HepG2 (cell line): ENCODE results near the gene ZSCAN32. TPM values are rescaled to one million over a fixed set of nuclear protein-coding genes. Genes with fewer than 3 reads are reported as not detected.

Experiments
- CBX1 ChIP-seq: IDR thresholded peaks from one replicate; pipeline ENCODE4 v1.6.1; 2016; ENCODE audit warnings: antibody characterized with exemption, low read depth
- CHD4 ChIP-seq: fragments of 200-600 bp; sonication (generic); IDR thresholded peaks from 2 replicates; pipeline ENCODE4 v1.7.0; 2017; ENCODE audit warnings: mild to moderate bottlenecking, low read length, borderline replicate concordance
- JDP2 ChIP-seq: sonication (generic); formaldehyde crosslinking; IDR thresholded peaks from 2 replicates; pipeline ENCODE4 v1.8.1; 2022; ENCODE audit warnings: missing genetic modification reagents, borderline replicate concordance
- MAF1 ChIP-seq: sonication (generic); formaldehyde crosslinking; IDR thresholded peaks from 2 replicates; pipeline ENCODE4 v1.5.0; 2020; ENCODE audit warnings: missing genetic modification reagents, borderline replicate concordance
- MATR3 ChIP-seq: sonication (generic); formaldehyde crosslinking; IDR thresholded peaks from 2 replicates; pipeline ENCODE4 v1.4.0; 2020; ENCODE audit warnings: missing genetic modification reagents
- MTA3 ChIP-seq: sonication (generic); formaldehyde crosslinking; IDR thresholded peaks from 2 replicates; pipeline ENCODE4 v1.4.0; 2020; ENCODE audit warnings: missing genetic modification reagents
- MXD4 ChIP-seq: IDR thresholded peaks from 2 replicates; pipeline ENCODE4 v1.6.1; 2016; ENCODE audit warnings: mild to moderate bottlenecking, missing biosample characterization, missing genetic modification reagents
- RNF2 ChIP-seq: fragments of 450-650 bp; conservative IDR thresholded peaks from 2 replicates; pipeline ENCODE4 v1.6.1; 2016; ENCODE audit warnings: low read depth
- ZNF124 ChIP-seq: sonication (generic); formaldehyde crosslinking; IDR thresholded peaks from 2 replicates; pipeline ENCODE4 v1.4.0; 2020; ENCODE audit warnings: missing genetic modification reagents
- ZNF160 ChIP-seq: sonication (generic); formaldehyde crosslinking; IDR thresholded peaks from 2 replicates; pipeline ENCODE4 v1.8.0; 2022; ENCODE audit warnings: mild to moderate bottlenecking, inconsistent platforms, missing genetic modification reagents
- ZNF207 ChIP-seq: fragments of 450-650 bp; IDR thresholded peaks from 2 replicates; pipeline ENCODE4 v1.6.1; 2016; ENCODE audit warnings: antibody characterized with exemption, borderline replicate concordance
- ZNF367 ChIP-seq: sonication (generic); formaldehyde crosslinking; IDR thresholded peaks from 2 replicates; pipeline ENCODE4 v1.4.0; 2020; ENCODE audit warnings: missing genetic modification reagents, borderline replicate concordance
- ZNF776 ChIP-seq: sonication (generic); formaldehyde crosslinking; IDR thresholded peaks from 2 replicates; pipeline ENCODE4 v1.4.0; 2020; ENCODE audit warnings: mild to moderate bottlenecking, missing genetic modification reagents
- ZNF782 ChIP-seq: sonication (generic); formaldehyde crosslinking; IDR thresholded peaks from 2 replicates; pipeline ENCODE4 v1.4.0; 2020; ENCODE audit warnings: missing genetic modification reagents, mild to moderate bottlenecking, borderline replicate concordance
- polyA plus RNA-seq, 8 experiments: library from polyadenylated mRNA; depleted of rRNA in 3 of 8; stranded (reverse) in 7 of 8; unstranded in 1 of 8; fragments of >200 nt; fragmentation: Illumina TruSeq in 4 of 8; extraction: Trizol in 4 of 8; gene quantifications; 2 replicates each; pipeline versions ENCODE4 v1.2.1 to v1.2.3, GENCODE V29; 2011 to 2016; ENCODE audit warnings: low read depth in 4 of 8, missing spikeins in 1 of 8, mixed read lengths in 1 of 8; ENCODE audit not compliant: insufficient read depth in 1 of 8
- total RNA-seq, 5 experiments: library from RNA; depleted of rRNA; stranded (reverse); fragments of >200 nt; fragmentation: Illumina TruSeq; extraction: Trizol; gene quantifications; 2 replicates each; pipeline ENCODE4 v1.2.3, GENCODE V29; 2016; ENCODE audit warnings: low read depth in 1 of 5
- TF ChIP-seq, protein P1 (sequence below), 2 experiments: IDR thresholded peaks; 2 replicates each; pipeline ENCODE4 v1.6.1; 2011 to 2012; ENCODE audit warnings: low read length in 2 of 2, borderline replicate concordance in 1 of 2, low read depth in 1 of 2, mild to moderate bottlenecking in 1 of 2, moderate library complexity in 1 of 2
- TF ChIP-seq, protein P2 (sequence below): sonication (generic); formaldehyde crosslinking; IDR thresholded peaks from 2 replicates; pipeline ENCODE4 v1.4.0; 2020; ENCODE audit warnings: low read depth, missing genetic modification reagents
- TF ChIP-seq, protein P3 (sequence below): sonication (generic); formaldehyde crosslinking; IDR thresholded peaks from 2 replicates; pipeline ENCODE4 v1.4.0; 2020; ENCODE audit warnings: missing genetic modification reagents, borderline replicate concordance

Gene ZSCAN32
- total and polyA plus RNA-seq, 2 of the 13 experiments (the other 11 are each of a cell fraction or from before 2014, with no cell fraction given): 10.7 to 12.8 TPM

DNA sequence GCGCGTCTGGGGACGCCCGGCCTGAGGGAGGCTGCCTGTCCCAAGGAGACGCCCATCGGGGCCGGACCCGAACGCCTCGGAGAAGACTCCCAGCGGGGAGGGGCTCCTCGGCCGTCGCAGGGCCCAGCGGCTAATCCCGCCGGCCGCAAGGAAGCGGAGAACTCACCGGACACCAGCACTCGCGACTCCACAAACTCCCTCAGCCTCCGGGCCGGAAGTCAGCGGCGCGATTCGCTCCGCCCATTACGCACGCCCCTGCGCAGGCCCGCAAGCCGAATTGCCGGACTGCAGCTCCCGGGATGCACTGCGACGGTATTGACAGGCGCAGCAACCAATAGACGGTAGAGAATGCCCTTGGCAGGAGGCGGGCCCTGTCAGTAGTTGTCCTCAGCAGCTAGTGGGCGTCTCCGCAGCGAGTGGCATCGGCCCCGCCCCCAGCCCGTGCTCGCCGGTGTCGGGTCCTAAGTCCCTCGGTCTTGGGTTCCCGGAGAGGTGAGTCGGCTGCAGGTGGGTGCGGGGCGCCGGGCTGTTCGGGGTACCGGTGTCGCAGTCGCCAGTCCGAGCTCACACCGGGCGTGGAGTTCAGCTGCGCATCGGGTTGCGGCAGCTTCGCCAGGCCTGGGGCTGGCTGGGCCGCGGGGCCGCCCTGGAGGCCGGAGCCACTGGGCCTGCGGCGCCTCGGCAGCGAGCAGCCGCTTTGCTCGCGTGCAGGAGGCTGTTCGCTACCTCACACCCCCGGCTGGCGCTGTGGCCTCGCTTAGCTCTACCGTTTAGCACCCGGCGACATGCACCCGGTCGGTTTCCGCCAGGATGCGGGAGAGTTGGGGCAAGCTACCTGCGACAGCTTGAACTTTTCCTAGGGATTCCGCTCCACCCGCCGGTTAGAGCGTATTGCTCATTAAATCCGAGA, at the start of gene ZSCAN32, which contains the start of gene ZNF174 (continued):
- TF ChIP-seq, protein P1, sequence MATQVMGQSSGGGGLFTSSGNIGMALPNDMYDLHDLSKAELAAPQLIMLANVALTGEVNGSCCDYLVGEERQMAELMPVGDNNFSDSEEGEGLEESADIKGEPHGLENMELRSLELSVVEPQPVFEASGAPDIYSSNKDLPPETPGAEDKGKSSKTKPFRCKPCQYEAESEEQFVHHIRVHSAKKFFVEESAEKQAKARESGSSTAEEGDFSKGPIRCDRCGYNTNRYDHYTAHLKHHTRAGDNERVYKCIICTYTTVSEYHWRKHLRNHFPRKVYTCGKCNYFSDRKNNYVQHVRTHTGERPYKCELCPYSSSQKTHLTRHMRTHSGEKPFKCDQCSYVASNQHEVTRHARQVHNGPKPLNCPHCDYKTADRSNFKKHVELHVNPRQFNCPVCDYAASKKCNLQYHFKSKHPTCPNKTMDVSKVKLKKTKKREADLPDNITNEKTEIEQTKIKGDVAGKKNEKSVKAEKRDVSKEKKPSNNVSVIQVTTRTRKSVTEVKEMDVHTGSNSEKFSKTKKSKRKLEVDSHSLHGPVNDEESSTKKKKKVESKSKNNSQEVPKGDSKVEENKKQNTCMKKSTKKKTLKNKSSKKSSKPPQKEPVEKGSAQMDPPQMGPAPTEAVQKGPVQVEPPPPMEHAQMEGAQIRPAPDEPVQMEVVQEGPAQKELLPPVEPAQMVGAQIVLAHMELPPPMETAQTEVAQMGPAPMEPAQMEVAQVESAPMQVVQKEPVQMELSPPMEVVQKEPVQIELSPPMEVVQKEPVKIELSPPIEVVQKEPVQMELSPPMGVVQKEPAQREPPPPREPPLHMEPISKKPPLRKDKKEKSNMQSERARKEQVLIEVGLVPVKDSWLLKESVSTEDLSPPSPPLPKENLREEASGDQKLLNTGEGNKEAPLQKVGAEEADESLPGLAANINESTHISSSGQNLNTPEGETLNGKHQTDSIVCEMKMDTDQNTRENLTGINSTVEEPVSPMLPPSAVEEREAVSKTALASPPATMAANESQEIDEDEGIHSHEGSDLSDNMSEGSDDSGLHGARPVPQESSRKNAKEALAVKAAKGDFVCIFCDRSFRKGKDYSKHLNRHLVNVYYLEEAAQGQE (IDR thresholded peaks at IDR 0.05; ENCODE audit: borderline replicate concordance in 1 of 2, low read depth in 1 of 2, low read length in 2 of 2): peak in 1 of 2 experiments; percentile 12; a peak in 1 of 4 replicates
- TF ChIP-seq RNF2: peak; percentile 47; the same call in 1 of the 2 replicates
- TF ChIP-seq MTA3: no peak
- peak; percentile 62 for TF ChIP-seq CBX1
- TF ChIP-seq MAF1 (CRISPR knock-in tag): peak; percentile 67; the same call in 1 of the 2 replicates
- TF ChIP-seq MATR3 (CRISPR knock-in tag): no peak
- peak; percentile 44 for TF ChIP-seq ZNF776 (CRISPR knock-in tag)
- no peak; the same call in 1 of the 2 replicates for TF ChIP-seq JDP2 (CRISPR knock-in tag)
- TF ChIP-seq, protein P2, sequence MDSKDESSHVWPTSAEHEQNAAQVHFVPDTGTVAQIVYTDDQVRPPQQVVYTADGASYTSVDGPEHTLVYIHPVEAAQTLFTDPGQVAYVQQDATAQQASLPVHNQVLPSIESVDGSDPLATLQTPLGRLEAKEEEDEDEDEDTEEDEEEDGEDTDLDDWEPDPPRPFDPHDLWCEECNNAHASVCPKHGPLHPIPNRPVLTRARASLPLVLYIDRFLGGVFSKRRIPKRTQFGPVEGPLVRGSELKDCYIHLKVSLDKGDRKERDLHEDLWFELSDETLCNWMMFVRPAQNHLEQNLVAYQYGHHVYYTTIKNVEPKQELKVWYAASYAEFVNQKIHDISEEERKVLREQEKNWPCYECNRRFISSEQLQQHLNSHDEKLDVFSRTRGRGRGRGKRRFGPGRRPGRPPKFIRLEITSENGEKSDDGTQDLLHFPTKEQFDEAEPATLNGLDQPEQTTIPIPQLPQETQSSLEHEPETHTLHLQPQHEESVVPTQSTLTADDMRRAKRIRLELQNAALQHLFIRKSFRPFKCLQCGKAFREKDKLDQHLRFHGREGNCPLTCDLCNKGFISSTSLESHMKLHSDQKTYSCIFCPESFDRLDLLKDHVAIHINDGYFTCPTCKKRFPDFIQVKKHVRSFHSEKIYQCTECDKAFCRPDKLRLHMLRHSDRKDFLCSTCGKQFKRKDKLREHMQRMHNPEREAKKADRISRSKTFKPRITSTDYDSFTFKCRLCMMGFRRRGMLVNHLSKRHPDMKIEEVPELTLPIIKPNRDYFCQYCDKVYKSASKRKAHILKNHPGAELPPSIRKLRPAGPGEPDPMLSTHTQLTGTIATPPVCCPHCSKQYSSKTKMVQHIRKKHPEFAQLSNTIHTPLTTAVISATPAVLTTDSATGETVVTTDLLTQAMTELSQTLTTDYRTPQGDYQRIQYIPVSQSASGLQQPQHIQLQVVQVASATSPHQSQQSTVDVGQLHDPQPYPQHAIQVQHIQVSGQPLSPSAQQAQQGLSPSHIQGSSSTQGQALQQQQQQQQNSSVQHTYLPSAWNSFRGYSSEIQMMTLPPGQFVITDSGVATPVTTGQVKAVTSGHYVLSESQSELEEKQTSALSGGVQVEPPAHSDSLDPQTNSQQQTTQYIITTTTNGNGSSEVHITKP (CRISPR knock-in tag): peak; percentile 61; the same call in 1 of the 2 replicates
- TF ChIP-seq ZNF207: no peak
- TF ChIP-seq ZNF124 (CRISPR knock-in tag): peak; percentile 60; the same call in 1 of the 2 replicates
- TF ChIP-seq CHD4: no peak
- TF ChIP-seq, protein P3, sequence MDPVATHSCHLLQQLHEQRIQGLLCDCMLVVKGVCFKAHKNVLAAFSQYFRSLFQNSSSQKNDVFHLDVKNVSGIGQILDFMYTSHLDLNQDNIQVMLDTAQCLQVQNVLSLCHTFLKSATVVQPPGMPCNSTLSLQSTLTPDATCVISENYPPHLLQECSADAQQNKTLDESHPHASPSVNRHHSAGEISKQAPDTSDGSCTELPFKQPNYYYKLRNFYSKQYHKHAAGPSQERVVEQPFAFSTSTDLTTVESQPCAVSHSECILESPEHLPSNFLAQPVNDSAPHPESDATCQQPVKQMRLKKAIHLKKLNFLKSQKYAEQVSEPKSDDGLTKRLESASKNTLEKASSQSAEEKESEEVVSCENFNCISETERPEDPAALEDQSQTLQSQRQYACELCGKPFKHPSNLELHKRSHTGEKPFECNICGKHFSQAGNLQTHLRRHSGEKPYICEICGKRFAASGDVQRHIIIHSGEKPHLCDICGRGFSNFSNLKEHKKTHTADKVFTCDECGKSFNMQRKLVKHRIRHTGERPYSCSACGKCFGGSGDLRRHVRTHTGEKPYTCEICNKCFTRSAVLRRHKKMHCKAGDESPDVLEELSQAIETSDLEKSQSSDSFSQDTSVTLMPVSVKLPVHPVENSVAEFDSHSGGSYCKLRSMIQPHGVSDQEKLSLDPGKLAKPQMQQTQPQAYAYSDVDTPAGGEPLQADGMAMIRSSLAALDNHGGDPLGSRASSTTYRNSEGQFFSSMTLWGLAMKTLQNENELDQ: no peak
- TF ChIP-seq ZNF160: no peak
- no peak for TF ChIP-seq ZNF782 (CRISPR knock-in tag)
- TF ChIP-seq ZNF367 (CRISPR knock-in tag): no peak
- peak; percentile 77 for TF ChIP-seq MXD4 (CRISPR knock-in tag)
